AG20443 (cell line): ENCODE data around the gene SWT1.
A peak's percentile ranks its signal among the peaks of the same experiment; 100 is the strongest.
"Not testable (repeated sequence)": the region's sequence is repeated elsewhere in the genome, so short reads cannot be mapped to it uniquely, and the experiment has no call there.

Experiments used
- DNase-seq: peaks from one replicate; pipeline ENCODE4 v3.0.0; 2012; ENCODE audit warnings: low spot score, mixed read lengths

Gene SWT1

GRCh38 chr1:185193756-185194155 lies 36.8 kb downstream of the SWT1 start:
- no peak for DNase-seq

- DNase-seq: not testable (repeated sequence)
Measured at GRCh38 chr1:185198712-185199111, 41.7 kb downstream of the SWT1 start.

GRCh38 chr1:185200889-185201288 lies 43.9 kb downstream of the SWT1 start:
- DNase-seq: no peak

- DNase-seq: no peak
Measured at GRCh38 chr1:185207170-185207569, 50.2 kb downstream of the SWT1 start.

- DNase-seq: no peak
Measured at GRCh38 chr1:185207980-185208602, 51.1 kb downstream of the SWT1 start.

GRCh38 chr1:185208626-185209180 lies 51.7 kb downstream of the SWT1 start:
- no peak for DNase-seq

GRCh38 chr1:185209357-185209756 lies 52.4 kb downstream of the SWT1 start:
- DNase-seq: not testable (repeated sequence)

- peak; percentile 13 for DNase-seq
Measured at GRCh38 chr1:185213091-185213490, 56.1 kb downstream of the SWT1 start.

- no peak for DNase-seq
Measured at GRCh38 chr1:185215911-185216310, 58.9 kb downstream of the SWT1 start.

- DNase-seq: no peak
Measured at GRCh38 chr1:185224132-185224531, 67.2 kb downstream of the SWT1 start.

GRCh38 chr1:185227161-185227560 lies 70.2 kb downstream of the SWT1 start:
- no peak for DNase-seq

GRCh38 chr1:185228979-185229378 lies 72.0 kb downstream of the SWT1 start:
- no peak for DNase-seq

- DNase-seq: no peak
Measured at GRCh38 chr1:185229981-185230380, 73.0 kb downstream of the SWT1 start.

- no peak for DNase-seq
Measured at GRCh38 chr1:185232874-185233273, 75.9 kb downstream of the SWT1 start.

- DNase-seq: not testable (repeated sequence)
Measured at GRCh38 chr1:185234183-185234582, 77.2 kb downstream of the SWT1 start.

GRCh38 chr1:185237176-185237575 lies 80.2 kb downstream of the SWT1 start:
- not testable (repeated sequence) for DNase-seq

- DNase-seq: no peak
Measured at GRCh38 chr1:185237661-185238060, 80.7 kb downstream of the SWT1 start.

- DNase-seq: peak; percentile 23
Measured at GRCh38 chr1:185238447-185238846, 81.5 kb downstream of the SWT1 start.

- DNase-seq: no peak
Measured at GRCh38 chr1:185239861-185240260, 82.9 kb downstream of the SWT1 start.

- DNase-seq: no peak
Measured at GRCh38 chr1:185241127-185241526, 84.2 kb downstream of the SWT1 start.

GRCh38 chr1:185244015-185244747 lies 87.2 kb downstream of the SWT1 start:
- peak; percentile 24 for DNase-seq

- no peak for DNase-seq
Measured at GRCh38 chr1:185245466-185245865, 88.5 kb downstream of the SWT1 start.

- DNase-seq: no peak
Measured at GRCh38 chr1:185249563-185249962, 92.6 kb downstream of the SWT1 start.
